NT2/D1 (cell line): ENCODE measurements around the gene SERPINE1.

Experiments used
- YY1 ChIP-seq: IDR thresholded peaks from 2 replicates; pipeline ENCODE4 v1.6.1; 2011; ENCODE audit not compliant: insufficient read length, insufficient read depth
- ZNF274 ChIP-seq: IDR thresholded peaks from 2 replicates; pipeline ENCODE4 v1.6.1; 2011; ENCODE audit warnings: mild to moderate bottlenecking, low read depth, low read length

- no peak for TF ChIP-seq ZNF274
- TF ChIP-seq YY1, result no peak
These were observed 30.1 kb downstream of the SERPINE1 start for GRCh38 chr7:101156866-101157589.
